HuH-7 (cell line): ENCODE results near the gene SLC22A23.

Experiments
- DNase-seq: peaks from one replicate; pipeline ENCODE4 v3.0.0; 2011; ENCODE audit warnings: low spot score

SLC22A23 gene

DNA sequence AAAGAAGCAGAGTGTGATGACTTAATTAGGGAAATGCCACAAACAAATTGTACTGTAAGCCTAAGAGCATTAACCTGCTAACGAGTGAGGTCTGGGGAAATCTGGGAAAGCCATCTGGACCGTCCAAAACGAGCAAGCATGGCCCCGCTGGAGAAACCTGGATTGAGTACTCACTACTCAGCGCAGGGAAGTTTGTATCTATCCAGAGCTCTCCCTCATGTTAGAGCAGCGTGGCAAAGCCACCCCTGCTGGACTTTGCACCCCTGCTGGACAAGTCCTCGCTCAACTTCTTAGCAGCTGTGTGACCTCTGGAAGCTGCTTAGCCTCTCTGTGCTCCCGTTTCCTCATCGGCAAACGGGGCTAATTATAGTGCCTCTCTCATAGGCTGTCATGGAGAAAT is 160.8 kb downstream of the SLC22A23 start:
- DNase-seq = no peak

DNA sequence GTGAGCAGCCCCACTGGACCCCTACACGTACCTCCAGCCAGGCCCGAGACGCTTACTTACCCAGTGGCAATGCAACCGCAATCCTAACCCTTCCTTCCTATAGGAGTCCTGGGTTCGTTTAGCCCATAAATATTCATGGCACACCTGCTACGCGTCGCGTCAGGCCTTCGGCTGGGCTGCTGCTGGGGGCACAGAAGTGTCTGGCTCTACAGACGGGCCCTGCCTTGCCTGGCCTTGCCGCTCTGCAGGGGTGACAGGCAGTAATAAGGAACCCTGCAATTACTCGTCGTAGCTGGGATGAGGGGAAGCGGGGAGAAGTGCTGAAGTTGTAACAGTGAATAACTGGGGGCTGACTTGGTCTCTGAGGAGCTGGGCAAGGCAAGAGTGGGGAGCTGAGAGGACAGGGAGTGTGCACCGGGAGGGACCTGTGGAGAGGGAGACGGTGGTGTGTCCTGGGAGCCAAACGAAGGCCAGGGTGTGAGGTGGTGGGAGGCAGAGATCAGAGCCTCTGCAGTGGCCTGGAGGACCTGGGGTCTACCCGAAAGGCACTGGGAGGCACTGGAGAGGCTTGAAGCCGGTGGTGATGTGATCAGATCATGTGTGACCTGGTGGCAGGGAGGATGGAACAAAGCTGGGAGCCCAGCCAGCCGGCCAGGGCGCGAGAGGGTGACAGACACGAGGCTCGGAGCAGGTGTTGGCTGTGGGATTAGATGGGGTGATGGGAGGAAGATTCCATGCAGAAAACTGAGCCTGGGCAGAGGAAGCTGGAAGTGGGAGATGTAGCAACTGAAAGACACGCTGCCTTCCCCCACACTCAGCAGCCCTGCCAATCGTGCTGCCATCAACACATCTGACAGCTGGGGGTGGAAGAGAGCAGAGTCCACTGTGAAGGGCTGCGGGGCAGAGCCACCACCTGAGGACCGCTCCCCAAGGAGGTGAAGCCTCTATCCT is 161.7 kb downstream of the SLC22A23 start:
- no peak for DNase-seq

DNA sequence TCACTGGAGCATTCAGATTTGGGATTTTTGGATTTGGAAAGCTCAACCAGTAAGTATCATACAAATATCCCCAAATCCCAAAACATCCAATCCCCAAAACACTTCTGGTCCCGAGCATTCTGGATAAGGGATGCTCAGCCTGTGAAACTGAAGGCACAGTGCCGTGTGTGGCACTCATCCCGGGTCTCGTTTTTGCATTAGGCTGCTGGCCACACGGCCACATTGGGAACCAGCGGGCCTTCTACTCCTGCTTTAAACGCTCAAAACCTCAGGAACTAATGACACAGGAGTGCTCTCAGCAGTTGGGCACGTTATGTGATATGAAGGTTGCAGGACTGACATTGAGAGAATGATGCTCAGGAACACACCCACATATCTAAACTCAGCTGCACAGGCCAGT is 162.5 kb downstream of the SLC22A23 start:
- no peak for DNase-seq

DNA sequence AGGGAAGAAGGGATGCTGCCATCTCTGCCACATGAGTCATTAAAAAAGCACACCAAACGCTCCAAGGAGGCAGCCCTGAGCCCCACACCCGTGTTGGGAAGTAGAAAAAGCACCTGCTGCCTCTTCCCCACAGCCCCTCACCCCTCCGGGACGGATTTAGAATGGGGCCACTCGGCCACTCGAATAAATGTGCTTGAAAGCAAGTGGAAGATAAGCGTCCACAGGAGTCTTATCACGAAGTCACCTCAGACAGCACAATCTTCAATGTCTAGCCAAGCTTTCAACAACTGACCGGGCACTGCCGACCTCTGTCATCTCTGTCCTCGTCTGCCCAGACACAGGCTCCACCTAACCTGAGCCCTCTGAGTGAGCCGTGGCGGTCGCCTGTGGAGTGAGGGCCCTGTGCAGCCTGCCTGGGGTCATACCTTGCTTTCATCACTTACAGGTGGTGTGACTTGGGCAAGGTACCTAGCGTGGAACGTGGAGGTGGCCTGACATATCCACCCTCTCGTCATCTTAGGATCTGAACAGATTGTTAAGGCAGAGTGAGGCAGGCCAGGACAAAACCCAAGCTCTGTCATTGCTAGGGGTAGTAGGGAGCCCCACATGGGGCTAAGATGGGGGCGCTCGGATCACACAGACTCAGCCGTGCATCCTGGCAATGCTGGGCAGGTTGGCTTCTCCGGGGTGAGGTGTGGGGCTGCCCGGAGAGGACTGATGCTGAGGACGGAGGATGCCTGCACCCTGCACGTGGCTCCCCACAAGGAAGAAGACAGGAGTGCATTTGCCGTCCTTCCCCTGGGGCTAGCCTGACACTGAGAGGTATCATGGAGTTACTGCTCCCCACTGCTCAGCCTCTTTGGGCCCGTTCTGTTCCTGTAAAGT is 163.3 kb downstream of the SLC22A23 start:
- DNase-seq = no peak

DNA sequence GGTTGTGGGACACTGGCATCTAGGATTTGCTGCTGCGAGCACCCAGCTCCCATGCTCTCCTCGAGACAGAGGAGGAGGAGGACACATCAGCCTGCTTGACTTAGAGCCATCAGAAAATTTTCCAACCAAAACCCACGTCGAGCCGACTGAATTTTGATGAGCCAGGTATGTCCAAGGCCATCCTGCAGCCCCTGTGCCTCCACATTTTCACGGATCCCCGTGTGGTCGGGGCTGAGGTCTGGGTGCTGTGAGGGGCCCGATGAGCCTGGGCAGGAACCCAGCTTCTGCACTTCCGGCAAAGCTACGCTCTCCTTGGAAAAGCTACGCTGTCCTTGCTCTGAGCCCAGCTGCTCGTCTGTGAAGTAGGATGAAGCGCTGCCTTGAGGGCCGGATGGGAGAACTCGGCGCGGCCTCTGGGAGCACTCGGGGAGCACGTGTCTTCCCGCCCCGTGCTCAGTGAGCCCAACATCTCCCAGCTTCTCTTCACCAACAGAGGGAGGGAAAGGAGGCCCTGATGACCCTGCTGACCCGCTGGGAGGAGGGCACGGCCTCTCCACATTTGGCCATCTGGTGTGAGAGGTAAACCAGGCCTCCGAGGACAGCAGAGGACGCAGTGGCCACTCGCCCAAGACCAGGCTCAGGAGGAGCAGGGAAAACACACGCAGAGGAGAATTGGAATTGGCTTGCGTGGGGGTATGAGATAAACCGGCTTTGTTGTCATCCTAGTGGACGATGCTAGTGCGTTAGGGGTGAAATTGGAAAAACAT is 164.2 kb downstream of the SLC22A23 start:
- DNase-seq = no peak

DNA sequence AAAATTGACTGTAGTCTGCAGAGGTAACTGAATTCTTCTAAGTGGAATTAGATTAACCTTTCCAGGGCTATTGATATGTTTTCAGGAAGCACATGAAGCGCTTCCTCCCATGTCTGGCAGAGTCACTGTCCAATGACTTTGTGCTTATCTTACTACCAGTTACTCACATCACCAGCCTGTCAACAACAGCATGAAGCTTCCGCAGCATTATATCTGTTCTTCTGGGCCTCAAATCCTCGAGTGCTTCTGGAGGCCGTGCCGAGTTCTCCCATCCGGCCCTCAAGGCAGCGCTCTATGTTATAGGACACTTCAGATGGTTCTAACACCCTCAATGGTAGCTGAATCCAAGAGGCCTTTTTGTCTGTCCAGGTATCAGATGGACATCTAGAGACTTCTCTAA is 164.9 kb downstream of the SLC22A23 start:
- no peak for DNase-seq

DNA sequence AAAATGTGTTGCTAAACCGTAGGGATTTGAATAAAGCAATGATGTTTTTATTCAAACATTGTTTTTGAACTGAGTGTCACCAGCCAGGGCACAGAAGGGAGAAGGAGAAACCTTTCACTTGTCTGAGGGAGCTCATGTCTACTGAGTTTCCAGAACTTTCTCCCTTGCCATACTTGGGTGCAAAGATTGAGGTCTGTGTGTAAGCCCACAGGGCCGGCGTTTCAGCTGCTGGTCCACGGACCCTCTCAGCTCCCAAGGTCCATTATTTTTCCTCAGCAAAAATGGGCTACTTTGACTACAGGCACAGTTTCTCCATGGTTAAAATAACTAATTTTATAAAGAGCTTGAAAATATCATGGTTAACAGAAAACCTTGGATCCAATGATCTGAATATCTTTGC is 165.5 kb downstream of the SLC22A23 start:
- no peak for DNase-seq

DNA sequence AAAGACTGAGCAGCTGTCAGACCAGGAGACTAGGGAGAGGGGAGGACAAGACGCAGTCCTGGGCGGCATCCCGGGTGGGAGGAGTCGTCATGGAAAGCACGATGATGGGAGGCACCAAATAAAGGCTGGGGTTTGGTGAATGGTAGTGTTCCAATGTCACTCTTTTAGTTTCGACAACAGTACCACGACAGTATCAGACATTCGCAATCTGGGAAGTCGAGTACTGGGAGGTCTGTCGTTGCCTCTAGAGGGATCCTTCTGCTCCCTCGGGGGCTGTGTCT is 166.0 kb downstream of the SLC22A23 start:
- DNase-seq = no peak

DNA sequence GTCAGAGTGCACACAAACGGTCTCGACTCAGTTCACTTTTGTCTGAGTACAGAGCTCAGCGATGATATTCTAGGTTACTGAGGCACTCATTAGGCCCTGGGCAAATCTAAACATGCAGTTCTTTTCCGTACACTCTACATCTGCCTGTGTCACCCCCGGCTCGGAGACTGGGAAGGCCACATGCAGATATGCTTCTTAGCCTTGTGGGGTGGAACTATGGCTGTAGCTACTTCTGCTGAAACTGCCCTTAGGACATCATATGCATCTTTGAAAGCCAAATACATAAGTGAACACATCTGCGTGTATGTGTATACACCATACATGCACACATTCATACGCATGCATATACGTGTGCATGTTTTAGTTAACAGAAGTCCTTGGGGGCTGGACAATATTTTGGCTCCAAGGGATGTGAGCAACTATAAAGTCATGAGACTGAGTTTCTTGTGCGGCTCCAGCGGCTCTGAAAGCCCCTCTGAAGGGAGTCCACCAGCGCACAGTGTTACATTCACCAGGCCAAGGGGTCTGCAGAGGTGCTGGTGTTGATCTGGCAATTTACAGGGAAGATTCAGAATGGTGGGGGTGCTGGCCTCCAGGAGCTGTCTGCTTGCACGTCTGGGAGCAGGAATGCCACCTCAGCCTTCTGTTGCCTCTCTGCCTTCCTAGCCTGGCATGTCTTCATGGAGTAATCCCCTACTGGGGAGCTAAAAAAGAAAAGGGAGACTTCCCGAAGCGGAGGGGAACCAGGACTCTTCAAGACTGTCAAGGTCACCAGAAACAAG is 166.5 kb downstream of the SLC22A23 start:
- DNase-seq = no peak

DNA sequence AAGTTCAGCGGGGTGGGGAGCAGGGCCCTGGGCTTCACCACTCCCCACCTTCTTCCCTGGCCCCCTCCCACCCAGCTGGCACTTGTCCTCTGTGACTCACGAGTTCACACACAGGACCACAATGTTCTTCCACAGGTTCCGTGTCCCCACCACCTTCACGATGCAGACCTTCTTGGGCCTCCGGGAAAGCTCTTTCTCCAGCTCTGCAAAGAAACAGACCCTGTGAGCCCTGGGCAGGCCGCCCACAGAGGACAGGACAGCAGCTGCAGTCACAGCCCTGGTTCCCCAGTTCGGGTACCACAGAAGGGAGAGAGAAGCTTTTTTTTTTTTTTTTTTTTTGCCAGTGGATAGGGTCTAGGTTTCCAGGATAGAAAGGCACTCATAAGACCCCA is 167.2 kb downstream of the SLC22A23 start:
- no peak for DNase-seq

DNA sequence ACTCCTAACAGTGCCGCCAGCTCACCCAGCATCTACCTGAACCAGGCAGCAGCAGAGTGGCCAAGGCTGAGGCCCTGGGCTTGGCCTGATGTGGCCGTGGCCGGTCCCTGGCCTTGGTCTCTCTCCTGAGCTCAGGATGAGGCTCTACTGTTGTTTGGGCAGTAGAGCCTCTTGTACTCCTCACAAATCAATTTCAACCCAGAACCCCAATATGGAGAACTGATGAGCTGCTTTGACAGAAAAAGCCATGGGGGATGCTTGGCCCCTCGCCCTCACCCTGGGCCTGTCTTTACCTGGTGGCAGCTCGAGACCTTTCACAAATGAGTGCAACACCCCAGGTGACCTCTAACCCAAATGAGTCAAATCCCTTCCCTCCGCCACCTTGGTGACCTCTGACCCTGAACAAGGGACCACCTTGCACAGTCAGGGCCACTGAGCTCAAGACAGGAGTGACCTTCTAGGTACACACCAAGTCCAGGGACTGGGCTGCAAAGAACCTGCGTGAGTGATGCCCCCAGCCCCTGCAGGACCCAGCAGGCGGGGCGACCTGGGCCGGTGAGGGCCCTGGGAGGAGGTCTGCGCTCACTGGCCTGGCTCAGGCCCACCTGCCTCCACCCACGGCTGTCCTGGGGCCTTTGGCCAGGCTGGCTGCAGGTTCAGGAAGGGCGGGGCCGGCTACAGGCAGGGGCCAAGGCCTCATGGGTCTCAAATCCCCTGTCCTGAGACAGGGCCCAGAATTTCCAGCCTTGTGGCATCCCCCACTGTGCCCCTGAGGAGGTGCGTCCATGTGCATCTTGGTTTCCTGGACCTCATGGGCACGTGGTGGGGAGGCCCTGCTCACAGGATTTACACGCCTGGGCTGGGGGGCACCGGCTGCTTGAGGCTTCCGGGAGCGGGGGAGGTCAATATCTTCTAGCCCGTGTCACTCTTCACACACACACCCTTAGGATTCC is 167.9 kb downstream of the SLC22A23 start:
- DNase-seq = no peak

DNA sequence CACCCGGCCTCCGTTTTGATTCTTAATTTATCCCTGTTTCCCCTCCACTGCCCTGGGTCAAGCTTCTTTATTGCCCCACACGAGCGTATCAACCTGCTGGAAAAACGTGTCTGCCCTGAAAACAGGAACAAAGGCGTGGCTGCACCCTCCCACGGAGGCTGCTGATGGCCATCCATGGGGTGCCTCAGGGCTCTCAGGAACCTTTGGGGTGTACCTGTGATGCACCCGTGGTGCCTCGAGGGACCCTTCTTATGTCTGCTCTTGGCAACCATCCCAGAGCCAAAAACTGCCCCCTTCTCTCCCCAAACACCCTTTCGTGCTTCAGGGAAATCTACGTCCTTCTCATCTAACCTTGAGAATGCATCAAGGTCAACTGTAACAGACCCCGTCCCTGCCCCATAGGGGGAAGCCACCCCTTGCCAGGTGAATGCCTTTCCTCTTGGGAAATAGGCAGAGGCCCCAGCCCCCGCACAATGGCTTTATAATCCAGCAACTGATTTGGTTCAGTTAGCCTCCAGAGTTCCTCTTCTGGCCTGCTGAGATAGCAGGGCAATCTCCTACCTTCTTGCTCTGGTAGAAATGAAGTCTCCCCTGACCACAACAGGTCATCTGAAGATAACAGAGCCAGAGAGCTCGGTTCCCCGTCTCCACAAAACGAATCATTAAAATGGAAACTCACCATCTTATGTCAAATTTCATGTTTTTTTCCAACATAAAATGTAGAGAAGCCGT is 168.7 kb downstream of the SLC22A23 start:
- DNase-seq = no peak

DNA sequence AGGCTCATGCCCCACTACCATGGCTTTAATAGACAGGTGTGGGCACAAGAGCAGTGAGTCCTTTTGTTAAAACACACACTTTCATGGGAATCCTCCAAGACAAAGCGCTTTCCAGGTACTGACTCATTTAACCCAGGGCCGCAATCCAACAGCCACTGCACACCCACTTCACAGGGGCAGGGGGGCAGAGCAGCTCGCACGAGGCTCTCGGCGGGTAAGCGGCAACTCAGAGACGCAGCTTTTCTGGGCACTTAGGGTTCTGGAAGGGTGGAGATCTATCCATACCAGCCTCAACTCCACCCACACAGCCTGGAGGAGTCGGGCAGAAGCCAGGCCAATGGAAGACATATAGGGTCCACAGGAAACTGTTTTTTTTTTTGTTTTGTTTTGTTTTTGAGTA is 169.5 kb downstream of the SLC22A23 start:
- no peak for DNase-seq

DNA sequence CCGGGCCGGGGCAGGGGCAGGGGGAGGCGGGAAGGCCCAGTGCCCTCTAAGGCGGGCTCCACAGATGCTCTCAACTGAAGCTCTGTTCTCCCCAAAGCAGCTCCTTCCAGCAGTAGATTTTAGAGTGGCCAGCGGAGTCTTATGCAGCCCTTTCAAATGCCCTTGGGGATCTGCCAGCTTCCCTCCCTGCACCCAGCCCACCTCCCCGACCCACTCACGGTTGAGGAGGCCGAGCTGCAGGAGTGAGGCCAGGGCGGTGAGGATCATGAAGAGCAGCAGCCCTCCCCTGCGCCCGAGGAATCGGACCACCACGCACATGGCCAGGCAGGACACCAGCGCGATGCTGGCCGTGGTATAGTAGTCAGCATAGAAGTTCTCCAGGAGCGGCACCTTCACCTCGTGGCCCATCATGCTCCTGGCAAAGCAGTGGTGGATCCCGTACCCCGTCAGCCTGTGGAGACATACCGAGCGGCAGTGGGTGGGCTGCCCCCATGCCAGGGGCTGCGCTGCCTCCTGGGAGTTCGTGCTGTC is 170.1 kb downstream of the SLC22A23 start:
- no peak for DNase-seq

DNA sequence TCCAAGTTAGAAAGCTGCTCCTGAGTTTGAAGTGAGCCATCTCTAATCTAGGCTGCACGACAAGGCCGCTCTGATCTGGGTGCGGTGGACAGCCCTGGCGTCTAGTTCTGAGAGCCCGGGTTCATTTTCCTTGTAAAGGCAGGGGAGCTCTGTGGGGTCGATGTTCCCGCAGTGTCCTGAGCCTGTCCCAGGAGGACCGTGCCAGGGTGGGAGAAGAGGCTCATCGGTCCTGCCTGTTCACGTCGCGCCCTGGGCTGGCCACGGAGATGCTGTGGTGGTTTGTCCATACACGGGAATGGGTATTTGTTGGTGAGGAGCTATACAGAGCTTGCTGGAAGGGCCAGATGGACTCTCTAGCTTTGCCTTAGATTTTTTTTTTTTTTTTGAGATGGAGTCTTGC is 171.1 kb downstream of the SLC22A23 start:
- DNase-seq = no peak

DNA sequence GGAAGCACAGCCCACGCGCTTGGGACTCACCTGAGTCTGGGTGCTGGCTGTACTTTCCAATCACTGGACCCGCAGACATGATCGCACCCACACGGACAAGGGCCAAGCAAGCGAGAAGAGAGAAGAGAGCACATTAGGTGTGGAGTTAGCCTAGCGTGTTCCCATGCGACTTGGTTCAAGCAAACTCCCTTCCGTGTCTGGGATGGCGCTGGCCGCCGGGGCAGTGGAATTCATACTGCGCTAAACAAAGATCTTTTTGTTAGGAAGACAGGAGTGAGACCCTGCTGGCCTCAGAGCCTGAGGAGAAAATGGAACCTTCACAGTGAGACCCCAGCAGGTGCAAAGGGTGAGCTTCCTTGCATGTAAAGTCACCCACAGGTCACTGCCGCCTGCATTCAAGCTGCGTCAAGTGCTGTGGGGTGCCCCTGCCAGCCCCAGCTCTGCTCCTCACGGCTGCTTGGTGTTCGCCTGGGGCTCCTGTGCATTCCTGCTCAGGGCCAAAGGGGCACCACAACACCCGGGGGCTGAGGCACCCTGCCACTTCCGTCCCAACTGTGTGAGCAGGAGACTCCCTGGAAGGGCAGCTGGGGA is 171.7 kb downstream of the SLC22A23 start:
- no peak for DNase-seq

DNA sequence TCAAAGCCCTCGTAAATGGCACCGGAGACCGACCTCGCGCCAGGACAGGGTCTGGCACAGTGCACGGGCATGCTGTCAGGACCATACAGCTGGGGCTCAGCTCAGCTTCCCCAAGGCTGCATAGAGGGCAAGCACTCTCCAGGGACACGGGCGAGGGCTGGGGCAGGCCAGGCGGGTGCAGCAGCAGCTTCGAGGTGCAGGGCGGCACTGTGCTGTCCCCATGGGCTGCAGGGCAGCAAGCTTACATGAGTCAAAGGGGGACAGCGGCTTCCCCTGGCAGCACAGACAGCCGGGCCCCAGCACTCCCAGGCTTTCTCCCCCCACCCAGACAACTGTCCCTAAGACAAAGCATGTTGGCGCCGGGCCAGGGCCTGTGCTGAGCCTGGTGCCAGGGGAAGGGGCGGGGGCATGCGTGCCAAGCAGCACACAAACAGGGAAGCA is 172.4 kb downstream of the SLC22A23 start:
- no peak for DNase-seq

DNA sequence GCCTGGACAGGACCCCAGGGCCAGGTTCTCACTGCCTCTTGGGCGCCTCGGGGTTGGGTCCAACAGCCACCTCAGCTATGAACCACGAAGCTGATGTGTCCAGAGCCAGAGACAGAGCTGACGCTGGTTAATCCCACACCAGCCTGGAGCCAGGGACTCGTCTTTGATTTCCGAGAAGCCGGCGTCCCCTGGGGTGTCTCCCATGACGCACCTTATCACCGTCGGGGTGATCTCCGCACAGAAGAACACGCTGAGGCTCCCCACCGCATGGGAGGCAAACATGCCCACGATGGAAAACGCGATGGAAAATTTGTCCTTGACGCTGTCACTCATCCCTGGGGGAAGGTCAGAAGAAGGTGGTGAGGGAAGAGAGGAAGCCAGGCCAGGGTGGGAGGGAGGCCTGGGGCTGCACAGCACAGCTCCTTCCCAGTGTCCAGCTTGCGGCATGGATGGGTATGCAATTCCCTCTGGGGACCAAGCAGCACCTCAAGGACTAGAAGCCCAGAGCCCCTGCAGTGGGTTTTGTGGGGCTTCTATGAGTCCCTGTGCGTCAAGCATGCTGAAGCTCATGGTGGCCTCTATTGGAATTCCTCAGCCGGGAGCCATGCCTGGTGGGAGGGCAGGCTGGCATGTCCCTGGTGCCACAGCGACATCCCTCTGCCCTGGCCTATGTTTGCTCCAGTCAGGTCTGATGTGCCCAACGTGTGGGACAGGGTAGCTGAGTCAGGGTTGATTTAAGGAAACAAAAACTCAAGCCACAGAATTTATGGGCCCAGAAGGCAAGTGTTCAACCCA is 173.0 kb downstream of the SLC22A23 start:
- no peak for DNase-seq
